Upper lobe of left lung (tissue), 6 donors: ENCODE results near the gene NCOA6. TPM values are rescaled to one million over a fixed set of nuclear protein-coding genes. Genes with fewer than 3 reads are reported as not detected.

ENCODE experiments used
- ATAC-seq, 2 donors: fragments of 200-7000 bp; cut with Tn5 transposase; one replicate each; pipeline ENCODE4 v1.9.1; 2022; ENCODE audit warnings: mild to moderate bottlenecking in 2 of 2, moderate library complexity in 2 of 2; ENCODE audit not compliant: low FRiP score in 2 of 2
- DNase-seq, 2 donors: peaks; one replicate each; pipeline ENCODE4 v3.0.0-alpha.2; 2019 to 2020
- H3K27ac ChIP-seq, 4 donors: fragments of 200-600 bp; sonication (generic); one replicate each; pipeline ENCODE4 v1.5.1; 2016 to 2019
- H3K27me3 ChIP-seq, 4 donors: fragments of 200-600 bp; sonication (generic); one replicate each; pipeline ENCODE4 v1.5.1; 2017 to 2019
- H3K36me3 ChIP-seq, 4 donors: fragments of 200-600 bp; sonication (generic); one replicate each; pipeline ENCODE4 v1.5.1; 2016 to 2019
- H3K4me1 ChIP-seq, 4 donors: fragments of 200-600 bp; sonication (generic); one replicate each; pipeline ENCODE4 v1.5.1; 2018 to 2019
- H3K4me3 ChIP-seq, 4 donors: fragments of 200-600 bp; sonication (generic); one replicate each; pipeline ENCODE4 v1.5.1; 2017 to 2019; ENCODE audit warnings: mild to moderate bottlenecking in 2 of 4, moderate library complexity in 1 of 4
- H3K9me3 ChIP-seq, 4 donors: fragments of 200-600 bp; sonication (generic); one replicate each; pipeline ENCODE4 v1.5.1; 2018 to 2019
- CTCF ChIP-seq, 6 experiments: fragments of 450-650 bp in 4 of 6; fragments of 200-600 bp in 2 of 6; sonication (generic) in 2 of 6; IDR thresholded peaks; one replicate each; pipeline ENCODE4 v1.5.1; 2016 to 2019; ENCODE audit warnings: antibody characterized with exemption in 6 of 6
- EP300 ChIP-seq, 4 donors: sonication (generic); formaldehyde crosslinking; IDR thresholded peaks; one replicate each; pipeline ENCODE4 v1.5.1; 2017; ENCODE audit warnings: antibody characterized with exemption in 4 of 4, control low read depth in 2 of 4
- POLR2A ChIP-seq, 4 donors: fragments of 450-650 bp; IDR thresholded peaks; one replicate each; pipeline ENCODE4 v1.5.1; 2016 to 2017; ENCODE audit warnings: antibody characterized with exemption in 4 of 4, mild to moderate bottlenecking in 2 of 4
- POLR2AphosphoS5 ChIP-seq, 2 donors: sonication (generic); formaldehyde crosslinking; IDR thresholded peaks; one replicate each; pipeline ENCODE4 v1.5.1; 2017; ENCODE audit warnings: antibody characterized with exemption in 2 of 2
- whole genome bisulfite sequencing, 2 donors: methylation state at CpG; one replicate each; pipeline ENCODE4 v1.1.5; 2017 to 2018; 5-methylcytosine and 5-hydroxymethylcytosine counted together
- total RNA-seq, 6 donors: library from RNA; depleted of rRNA in 4 of 6; stranded (reverse); fragments of >200 nt in 4 of 6; gene quantifications; one replicate each; pipeline versions ENCODE4 v1.1.0 to v1.2.1, GENCODE V29; 2016 to 2021
- donor health status: DM: no; HTN: no; CAD: no; lungs with moderate emphysema.
- donor health status: DM: no; HTN: yes; CAD: no; lungs with severe emphysema.

NCOA6 gene
- total RNA-seq, 6 donors from 2014 or later: 23.0 to 68.1 (median 25.8) TPM

DNA sequence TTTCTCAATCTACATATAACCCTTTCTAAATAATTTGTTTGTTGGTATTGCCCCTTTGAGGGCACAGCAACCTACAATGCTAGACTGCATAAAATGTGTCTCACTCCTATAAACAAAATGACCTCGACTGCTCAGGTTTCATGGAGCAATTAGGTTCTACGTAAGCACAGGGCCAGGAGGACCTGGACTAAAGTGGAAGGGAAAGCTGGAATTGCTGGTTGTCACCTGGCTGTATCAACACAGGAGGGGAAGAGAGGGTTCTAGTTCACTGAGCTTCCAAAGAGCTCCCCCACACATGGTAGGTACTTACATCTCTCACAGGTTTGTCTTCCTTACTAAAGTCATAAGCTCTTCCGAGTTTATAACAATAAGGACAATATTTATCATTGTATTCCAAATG is 51.0 kb downstream of the NCOA6 start:
- Histone ChIP-seq H3K9me3 (no peaks in the 10 kb centered on the region), H3K27me3 (no peaks in the 10 kb centered on the region), H3K4me1 (no peaks in the 10 kb centered on the region), H3K4me3 (no peak overlapping the region), H3K27ac (no peak overlapping the region), H3K36me3 (peaks cover 3 to 72% (median 37%) of the 10 kb centered on the region in 4 donors)
- no peak for ATAC-seq
- TF ChIP-seq POLR2A (IDR thresholded peaks at IDR 0.05): no peak
- TF ChIP-seq CTCF (IDR thresholded peaks at IDR 0.05): no peak
- no peak for TF ChIP-seq POLR2AphosphoS5 (IDR thresholded peaks at IDR 0.05)
- TF ChIP-seq EP300 (IDR thresholded peaks at IDR 0.05): no peak
- WGBS, 2 donors: 95 to 97% methylated on average over 3 of the region's 3 CpGs
- DNase-seq: no peak

DNA sequence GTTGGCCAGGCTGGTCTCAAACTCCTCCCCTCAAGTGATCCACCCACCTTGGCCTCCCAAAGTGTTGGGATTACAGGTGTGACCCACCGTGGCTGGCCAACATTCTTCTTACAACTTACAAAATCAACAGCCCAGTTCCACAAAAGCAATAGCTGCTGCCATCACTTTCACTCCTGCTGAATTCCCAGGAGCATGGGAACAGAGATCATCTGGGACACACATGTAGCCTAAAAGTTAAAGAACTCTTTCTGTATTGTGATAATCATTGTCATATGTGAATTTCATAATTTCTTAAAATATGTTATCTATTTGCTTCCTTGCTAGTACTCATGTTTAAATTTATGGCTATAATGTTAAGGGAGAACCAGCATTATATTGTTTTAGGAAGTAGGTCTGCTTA is 51.7 kb downstream of the NCOA6 start:
- Histone ChIP-seq H3K27ac (no peak overlapping the region), H3K27me3 (no peaks in the 10 kb centered on the region), H3K36me3 (peaks cover 3 to 73% (median 37%) of the 10 kb centered on the region in 4 donors), H3K9me3 (no peaks in the 10 kb centered on the region), H3K4me1 (no peaks in the 10 kb centered on the region), H3K4me3 (no peak overlapping the region)
- no peak for DNase-seq
- ATAC-seq: no peak
- TF ChIP-seq POLR2A (IDR thresholded peaks at IDR 0.05): no peak
- no peak for TF ChIP-seq CTCF (IDR thresholded peaks at IDR 0.05)
- no peak for TF ChIP-seq POLR2AphosphoS5 (IDR thresholded peaks at IDR 0.05)
- TF ChIP-seq EP300 (IDR thresholded peaks at IDR 0.05): no peak
- WGBS, 2 donors: 71 to 92% methylated on average over 1 of the region's 1 CpG

- no peak overlapping the region for H3K4me3 ChIP-seq
- H3K36me3 ChIP-seq: peaks cover 3 to 78% (median 43%) of the 10 kb centered on the region in 4 donors
- no peaks in the 10 kb centered on the region for H3K9me3 ChIP-seq
- H3K4me1 ChIP-seq: no peaks in the 10 kb centered on the region
- no peak overlapping the region for H3K27ac ChIP-seq
- 89 to 93% methylated on average over 3 of the region's 3 CpGs for WGBS, 2 donors
- TF ChIP-seq CTCF (IDR thresholded peaks at IDR 0.05): no peak
- no peak for TF ChIP-seq POLR2AphosphoS5 (IDR thresholded peaks at IDR 0.05)
- no peak for TF ChIP-seq EP300 (IDR thresholded peaks at IDR 0.05)
- TF ChIP-seq POLR2A (IDR thresholded peaks at IDR 0.05): no peak
- ATAC-seq (no peak), DNase-seq (no peak)
- no peaks in the 10 kb centered on the region for H3K27me3 ChIP-seq
Observed at GRCh38 chr20:34772437-34772836, 53.0 kb downstream of the NCOA6 start.

DNA sequence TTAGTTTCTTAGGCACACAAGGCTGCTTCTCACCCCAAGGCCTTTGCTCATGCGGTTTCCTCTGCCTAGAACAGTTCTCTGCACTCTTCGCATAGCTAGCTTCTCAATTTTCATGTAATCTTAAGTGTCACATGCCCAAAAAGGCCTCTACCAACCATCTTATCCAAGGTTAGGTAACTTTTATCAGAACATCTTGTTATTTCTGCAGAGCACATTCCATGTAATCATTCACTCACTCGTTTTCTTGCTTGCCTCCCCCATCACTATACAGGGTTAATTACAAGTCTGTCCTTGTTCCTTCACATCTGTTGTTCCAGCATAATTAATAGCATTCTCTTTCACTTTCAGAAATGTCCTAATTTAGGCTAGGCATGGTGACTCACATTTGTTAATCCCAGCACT is 53.8 kb downstream of the NCOA6 start:
- DNase-seq: no peak
- no peak overlapping the region for H3K4me3 ChIP-seq

More for the DNA sequence above, 53.8 kb downstream of the NCOA6 start:
- no peaks in the 10 kb centered on the region for H3K4me1 ChIP-seq
- ATAC-seq: no peak
- H3K27me3 ChIP-seq: no peaks in the 10 kb centered on the region
- 85 to 91% methylated on average over 3 of the region's 3 CpGs for WGBS, 2 donors
- no peak for TF ChIP-seq POLR2AphosphoS5 (IDR thresholded peaks at IDR 0.05)
- TF ChIP-seq EP300 (IDR thresholded peaks at IDR 0.05): no peak
- no peak for TF ChIP-seq CTCF (IDR thresholded peaks at IDR 0.05)
- TF ChIP-seq POLR2A (IDR thresholded peaks at IDR 0.05): no peak
- peaks cover 5 to 85% (median 47%) of the 10 kb centered on the region in 4 donors for H3K36me3 ChIP-seq
- no peak overlapping the region for H3K27ac ChIP-seq
- no peaks in the 10 kb centered on the region for H3K9me3 ChIP-seq
